GM21423 (cell line): ENCODE data around the gene GRSF1.
A peak's percentile ranks its signal among the peaks of the same experiment; 100 is the strongest.
"Not testable (repeated sequence)": the region's sequence is repeated elsewhere in the genome, so short reads cannot be mapped to it uniquely, and the experiment has no call there.

Experiments used
- ATAC-seq: cut with Tn5 transposase; IDR thresholded peaks from one replicate; pipeline ENCODE4 v1.9.1; 2021; ENCODE audit warnings: mild to moderate bottlenecking, moderate library complexity; ENCODE audit not compliant: unreplicated experiment

Gene GRSF1, protein sequence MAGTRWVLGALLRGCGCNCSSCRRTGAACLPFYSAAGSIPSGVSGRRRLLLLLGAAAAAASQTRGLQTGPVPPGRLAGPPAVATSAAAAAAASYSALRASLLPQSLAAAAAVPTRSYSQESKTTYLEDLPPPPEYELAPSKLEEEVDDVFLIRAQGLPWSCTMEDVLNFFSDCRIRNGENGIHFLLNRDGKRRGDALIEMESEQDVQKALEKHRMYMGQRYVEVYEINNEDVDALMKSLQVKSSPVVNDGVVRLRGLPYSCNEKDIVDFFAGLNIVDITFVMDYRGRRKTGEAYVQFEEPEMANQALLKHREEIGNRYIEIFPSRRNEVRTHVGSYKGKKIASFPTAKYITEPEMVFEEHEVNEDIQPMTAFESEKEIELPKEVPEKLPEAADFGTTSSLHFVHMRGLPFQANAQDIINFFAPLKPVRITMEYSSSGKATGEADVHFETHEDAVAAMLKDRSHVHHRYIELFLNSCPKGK

DNA sequence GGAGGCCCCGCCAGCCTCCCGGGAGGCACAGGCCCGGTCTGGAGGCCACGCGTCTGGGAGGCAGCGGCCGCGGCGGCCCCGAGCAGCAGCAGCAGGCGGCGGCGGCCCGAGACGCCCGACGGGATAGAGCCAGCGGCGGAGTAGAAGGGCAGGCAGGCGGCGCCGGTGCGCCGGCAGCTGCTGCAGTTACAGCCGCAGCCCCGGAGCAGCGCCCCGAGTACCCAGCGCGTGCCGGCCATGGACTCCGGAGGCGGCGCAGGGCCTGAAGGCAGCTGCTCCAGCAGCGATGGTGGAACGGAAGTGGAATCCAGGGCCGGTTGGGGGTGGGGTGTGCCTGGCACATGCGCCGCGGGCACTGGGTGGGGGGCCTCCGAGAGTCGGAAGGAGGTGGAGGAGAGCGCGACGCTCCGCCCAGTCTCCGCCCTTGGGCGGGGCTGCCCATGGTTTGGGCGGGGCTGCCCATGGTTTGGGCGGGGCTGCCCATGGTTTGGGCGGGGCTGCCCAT, at the start of gene GRSF1:
Gene GRSF1 (minus strand): TSS at position 302 of the 505 bp plus-strand sequence. CDS start 63 bp downstream, at position 239.
- ATAC-seq = peak; percentile 63

DNA sequence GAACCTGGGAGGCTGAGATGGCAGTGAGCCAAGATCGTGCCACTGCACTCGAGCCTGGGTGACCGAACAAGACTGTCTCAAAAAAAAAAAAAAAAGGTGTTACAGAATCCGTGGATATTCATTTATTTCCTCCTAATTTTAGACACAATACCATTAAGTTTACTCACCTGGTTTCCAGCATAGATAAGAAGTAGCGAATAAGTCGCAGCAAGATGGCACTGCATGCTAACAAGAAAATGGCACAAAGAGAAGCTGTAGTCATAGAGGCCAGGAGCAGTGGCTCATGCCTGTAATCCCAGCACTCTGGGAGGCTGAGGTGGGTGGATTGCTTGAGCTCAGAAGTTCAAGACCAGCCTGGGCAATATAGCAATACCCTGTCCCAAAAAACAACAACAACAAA, 45.5 kb upstream of the GRSF1 start:
- no peak for ATAC-seq

DNA sequence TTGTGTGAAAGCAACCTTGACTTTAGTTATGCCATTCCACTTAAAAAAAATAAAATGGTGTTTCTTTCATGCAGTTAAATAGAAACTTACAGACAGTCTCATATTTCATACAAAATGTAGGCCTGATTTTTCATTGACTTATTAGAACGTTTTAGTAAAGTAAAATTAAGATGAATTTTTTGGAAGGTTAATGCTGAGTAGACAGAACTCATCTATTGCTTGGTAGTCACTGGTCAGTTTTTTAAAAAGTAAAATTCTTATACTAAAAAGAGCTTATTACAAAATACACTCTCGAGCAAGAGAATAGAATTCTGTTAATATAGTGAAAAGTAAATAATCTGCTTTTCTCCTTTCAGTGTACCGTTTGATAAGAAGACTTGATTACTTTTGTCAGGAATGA, 41.0 kb upstream of the GRSF1 start:
- no peak for ATAC-seq

DNA sequence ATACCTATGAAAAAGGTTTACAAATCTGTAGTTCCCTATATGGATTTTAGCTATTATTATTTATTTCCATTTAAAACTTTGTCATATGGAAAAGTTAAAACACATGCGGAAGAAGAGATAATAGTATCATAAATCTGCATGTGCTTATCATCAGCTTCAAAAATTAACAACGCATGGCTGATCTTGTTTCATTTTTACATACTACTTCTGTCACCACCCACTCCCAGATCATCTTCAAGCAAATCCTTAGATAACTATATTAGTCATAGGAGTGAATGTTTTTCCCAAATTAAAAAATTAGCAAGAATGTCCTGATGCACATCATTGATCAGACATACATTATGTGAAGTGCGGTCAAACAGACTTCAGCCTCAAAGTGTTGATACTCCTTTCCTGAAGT, 37.9 kb upstream of the GRSF1 start:
- ATAC-seq = no peak

DNA sequence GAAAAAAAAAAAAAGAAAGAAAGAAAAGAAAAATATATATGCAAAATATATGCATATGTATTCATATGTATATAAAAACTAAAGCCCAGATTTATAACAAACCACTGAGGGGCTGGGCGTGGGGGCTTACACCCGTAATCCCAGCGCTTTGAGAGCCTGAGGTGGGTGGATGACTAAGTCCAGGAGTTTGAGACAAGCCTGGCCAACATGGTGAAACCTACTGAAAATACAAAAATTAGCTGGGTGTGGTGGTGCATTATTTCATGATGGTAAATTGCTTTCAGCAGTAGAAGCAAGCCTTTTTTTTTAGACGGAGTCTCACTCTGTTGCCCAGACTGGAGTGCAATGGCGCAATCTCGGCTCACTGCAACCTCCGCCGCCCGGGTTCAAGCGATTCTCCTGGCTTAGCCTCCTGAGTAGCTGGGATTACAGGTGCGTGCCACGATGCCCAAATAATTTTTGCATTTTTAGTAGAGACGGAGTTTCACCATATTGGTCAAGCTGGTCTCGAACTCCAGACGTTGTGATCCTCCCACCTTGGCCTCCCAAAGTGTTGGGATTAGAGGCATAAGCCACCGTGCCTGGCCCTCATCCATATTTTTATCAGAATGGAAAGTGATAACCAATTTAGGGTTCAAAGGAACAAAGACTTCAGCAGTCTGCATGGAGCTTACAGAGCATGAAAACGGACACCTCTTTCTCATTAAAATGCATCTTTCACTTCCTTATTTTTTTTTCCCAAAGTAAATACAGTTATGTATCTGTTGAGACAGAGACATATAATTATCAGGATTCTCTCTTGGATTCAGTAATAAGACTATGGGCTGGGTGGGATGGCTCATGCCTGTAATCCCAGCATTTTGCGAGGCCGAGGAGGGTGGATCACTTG, 34.8 kb upstream of the GRSF1 start:
- ATAC-seq = peak; percentile 69

DNA sequence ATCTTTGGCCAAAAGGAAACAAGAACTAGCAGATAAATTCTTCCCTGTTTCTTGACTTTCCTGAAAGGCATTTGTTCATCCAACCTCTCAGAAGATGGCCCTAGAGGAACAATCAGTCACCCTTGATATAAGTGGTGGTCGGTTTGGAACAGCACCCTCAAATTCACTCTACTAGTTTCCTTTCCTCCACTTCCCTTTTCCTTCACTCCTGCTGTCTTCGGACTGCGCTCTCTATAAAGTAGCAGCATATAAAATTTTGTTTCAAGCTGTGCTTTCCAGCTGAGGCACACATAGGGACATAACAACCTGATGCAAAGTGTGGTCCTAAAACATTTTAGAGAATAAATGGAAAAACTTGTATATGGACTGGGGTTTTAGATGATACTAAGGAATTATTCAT, 33.5 kb upstream of the GRSF1 start:
- no peak for ATAC-seq

DNA sequence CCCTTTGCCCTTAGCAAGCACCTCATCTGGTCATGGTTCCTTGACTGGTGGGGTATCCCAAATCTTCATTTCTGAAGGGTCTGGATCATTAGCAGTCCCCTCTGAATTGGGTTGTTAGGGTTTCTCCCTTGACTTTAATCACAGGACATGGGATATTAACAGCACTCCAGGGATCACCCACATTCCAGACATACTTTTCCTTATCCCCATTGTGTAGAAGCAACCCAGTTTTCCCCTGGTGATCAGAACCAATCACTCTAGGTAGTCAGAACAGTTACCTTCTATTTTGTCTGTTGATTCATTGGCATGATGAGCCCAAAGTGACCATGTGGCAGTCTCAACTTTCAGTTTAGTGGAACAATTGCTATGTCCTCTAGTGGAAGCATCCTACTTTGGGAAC, 29.1 kb upstream of the GRSF1 start:
- no peak for ATAC-seq

DNA sequence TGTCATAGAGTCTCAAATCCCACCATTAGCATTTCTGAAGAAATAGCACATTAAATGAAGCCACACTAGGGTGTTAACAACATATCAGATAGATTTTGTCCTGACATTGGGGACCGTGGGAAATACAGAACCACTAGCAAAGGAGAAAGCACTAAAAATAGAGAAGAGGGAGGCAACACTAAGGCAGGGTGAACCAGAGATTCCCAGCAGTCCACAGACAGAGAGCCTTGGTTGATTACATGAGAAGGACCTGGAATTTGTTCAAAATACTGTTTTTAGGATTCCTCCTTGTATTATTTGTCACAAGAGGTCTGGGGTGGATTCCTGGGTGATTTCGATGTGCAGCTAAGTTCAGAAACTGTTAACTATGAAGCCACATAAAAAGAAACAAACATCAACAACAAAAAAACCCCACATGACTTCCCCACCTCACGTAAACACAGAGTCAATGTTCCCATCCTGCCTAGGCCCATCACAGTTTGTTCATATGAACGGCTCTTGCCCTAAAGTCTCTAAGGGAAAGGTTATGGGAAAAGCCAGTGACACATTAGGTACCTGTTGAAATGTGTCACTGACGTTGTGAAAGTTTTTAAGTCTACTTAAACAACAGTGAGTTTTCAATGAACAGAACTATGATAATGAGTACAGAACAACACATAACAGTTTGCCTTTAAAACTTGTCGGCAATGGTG, 23.6 kb upstream of the GRSF1 start:
- peak; percentile 56 for ATAC-seq

DNA sequence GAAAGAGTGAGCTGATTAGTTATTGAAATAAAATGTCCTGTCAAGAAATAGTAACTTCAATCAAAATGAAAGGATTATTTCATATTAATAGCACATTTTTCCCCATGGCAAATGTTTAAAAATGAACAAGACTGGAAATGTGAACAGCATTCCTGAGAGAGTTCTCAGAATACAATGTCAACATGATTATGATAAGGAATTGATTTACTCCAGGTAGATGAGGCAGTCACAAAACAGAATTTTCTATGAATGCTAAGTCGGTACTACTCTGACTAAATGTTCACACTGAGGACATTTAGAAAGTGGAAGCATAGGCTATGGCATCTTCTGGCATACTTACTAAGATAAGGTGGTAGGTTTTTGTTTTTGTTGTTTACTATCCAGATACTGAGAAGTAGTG, 19.4 kb upstream of the GRSF1 start:
- no peak for ATAC-seq

DNA sequence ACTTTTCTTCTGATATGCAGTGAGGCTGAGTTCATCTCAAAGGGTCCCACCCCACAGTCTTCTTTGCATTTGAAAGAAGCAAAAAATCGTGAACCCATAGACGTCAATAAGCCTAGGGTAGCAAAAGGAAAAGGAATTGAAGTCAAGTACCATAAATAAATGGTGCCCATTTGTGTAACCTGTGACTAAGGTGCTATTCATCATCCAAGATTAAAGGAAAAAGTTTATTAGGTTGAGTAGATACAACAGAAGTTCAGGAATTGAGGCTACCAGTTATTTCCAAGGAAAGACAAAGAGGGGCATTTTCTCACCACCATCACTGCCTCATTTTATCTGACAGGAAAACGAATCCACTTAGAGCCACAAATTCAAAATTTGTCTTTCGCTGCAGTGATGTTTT, 18.8 kb upstream of the GRSF1 start:
- no peak for ATAC-seq

DNA sequence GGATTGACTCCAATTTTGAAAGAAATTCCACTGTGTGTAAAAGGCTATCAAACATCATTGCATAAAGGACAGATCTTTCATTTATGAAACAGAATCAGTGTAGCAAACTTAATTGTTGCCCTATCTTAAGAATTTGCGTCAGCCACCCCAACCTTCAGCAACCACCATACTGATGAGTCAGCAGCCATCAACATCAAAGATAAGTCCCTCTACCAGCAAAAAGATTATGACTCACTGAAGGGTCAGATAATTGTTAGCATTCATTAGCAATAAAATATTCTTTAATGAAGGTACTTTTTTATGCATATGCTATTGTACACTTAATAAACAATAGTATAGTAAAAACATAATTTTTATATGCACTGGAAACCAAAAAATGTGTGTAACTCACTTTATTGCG, 15.8 kb upstream of the GRSF1 start:
- no peak for ATAC-seq

DNA sequence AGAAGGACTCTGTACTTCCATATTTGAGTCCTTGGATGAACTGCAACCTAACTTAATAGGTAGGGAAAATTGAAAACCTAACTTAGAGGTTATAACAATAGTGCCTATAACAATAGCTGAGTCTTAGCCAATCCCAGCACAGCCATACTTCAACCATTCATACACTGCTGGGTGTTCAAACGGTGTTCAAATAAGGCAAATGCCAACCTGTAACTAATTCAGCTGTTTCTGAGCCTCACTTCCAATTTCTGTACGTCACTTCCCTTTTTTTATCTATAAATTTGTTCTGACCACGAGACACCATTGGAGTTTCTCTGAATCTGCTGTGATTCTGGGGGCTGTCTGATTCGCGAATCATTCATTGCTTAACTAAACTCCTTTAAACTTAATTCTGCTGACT, 9.6 kb upstream of the GRSF1 start:
- no peak for ATAC-seq

DNA sequence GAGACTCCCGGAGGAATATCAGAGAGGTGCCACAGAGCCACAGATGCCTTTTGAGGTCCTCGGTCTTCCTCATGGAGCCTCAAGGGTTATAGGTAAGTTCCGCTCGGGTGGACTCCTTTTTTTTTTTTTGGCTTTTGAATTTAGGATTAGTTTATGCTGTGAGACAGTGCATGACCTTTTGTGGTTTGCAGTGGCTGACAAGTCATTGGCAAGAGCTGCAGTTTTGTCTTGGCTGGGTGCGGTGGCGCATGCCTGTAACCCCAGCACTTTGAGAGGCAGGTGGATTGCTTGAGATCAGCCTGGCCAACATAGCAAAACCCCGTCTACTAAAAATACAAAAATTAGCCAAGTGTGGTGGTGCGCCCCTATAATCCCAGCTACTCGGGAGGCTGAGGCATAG, 4.5 kb upstream of the GRSF1 start:
- ATAC-seq = peak; percentile 39

DNA sequence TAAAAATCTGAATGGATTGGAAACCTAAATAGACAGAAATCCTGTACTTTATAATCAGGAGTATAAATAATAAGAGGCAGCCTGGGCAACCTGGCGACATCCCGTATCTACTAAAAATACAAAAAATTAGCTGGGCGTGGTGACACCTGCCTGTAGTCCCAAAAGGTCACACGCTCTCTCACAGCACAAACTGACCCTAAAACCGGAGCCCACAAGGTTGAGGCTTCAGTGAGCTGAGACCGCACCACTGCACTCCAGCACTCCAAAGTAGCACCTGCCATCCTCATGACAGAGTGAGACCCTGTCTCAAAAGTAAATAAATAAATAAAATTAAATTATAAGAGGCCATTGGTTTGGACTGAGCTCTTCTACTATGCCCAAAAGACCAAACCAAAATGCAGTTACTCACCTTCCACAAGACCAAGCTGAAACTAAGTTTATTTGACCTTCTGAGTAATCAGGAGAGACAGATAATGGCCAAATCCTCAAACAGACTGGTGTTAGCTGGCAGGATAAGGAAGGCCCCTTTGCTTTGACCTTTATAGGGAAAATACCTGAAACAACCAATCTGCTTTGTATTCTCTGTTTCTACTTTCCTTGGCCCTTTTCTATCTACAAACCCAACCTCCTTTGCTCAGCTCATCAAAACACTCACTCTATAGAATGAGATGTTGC, 3.2 kb upstream of the GRSF1 start:
- peak; percentile 24 for ATAC-seq

DNA sequence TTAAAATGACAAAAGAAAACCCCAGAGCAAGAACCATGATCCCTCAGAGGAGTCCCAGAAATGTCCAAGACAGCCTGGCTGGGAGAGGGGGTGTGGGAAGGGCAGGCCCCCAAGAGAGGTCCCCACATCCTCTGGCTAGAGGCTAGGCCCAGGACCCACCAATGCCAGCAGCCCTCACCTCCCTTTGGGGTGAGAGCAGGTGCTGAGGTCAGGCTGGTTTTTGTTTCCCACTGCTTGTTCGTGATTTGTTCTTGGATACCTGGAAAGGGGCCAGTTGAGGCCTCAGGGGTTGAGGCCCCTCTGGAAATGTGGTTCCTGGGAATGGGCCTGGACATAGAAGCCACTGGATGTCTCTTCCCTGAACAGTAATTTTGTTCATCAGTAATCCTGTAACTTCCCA, 2.3 kb upstream of the GRSF1 start:
- no peak for ATAC-seq

DNA sequence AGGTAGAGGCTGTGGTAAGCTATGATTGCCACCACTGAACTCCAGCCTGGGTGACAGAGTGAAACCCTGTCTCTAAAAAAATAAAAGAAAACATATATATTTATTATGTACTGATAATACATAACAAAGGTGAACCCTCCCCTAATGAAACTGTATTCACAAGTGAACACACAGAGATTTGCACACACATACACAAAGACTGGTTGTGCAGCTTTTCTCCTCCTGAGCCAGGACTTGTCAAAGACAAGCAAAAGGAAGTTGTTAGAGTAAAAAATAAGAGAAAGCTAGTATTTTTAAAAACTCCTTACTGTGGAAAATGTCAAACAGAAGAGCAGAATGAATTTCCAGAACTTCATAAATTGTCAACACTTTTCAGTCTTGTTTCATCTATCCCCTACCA, 1.5 kb upstream of the GRSF1 start:
- no peak for ATAC-seq

DNA sequence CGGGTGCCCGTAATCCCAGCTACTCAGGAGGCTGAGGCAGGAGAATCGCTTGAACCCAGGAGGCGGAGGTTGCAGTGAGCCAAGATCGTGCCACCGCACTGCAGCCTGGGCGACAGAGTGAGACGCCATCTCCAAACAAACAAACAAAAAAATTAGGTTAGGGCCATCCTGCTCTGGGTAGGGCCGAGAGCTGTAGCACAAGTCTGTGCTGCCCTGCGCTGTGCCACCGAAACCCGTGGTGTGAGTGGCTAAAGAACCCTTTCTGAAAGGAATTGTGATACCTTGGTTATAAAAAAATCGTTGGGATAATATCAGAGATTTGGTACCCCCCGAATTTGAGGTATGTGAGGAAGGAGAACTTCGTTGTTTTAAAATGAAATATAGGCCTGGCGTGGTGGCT, 941 bp upstream of the GRSF1 start:
- ATAC-seq = not testable (repeated sequence)

DNA sequence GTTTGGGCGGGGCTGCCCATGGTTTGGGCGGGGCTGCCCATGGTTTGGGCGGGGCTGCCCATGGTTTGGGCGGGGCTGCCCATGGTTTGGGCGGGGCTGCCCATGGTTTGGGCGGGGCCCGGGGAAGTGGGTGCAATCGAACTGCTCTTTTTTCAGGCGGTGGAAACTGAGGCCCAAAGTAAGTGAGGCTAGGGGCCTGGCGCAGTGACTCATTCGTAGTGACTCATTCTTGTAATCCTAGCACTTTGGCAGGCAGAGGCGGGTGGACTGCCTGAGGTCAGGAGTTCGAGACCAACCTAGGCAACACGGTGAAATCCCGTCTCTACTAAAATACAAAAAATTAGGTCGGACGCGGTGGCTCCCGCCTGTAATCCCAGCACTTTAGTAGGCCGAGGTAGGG, 447 bp upstream of the GRSF1 start:
- ATAC-seq = not testable (repeated sequence)

DNA sequence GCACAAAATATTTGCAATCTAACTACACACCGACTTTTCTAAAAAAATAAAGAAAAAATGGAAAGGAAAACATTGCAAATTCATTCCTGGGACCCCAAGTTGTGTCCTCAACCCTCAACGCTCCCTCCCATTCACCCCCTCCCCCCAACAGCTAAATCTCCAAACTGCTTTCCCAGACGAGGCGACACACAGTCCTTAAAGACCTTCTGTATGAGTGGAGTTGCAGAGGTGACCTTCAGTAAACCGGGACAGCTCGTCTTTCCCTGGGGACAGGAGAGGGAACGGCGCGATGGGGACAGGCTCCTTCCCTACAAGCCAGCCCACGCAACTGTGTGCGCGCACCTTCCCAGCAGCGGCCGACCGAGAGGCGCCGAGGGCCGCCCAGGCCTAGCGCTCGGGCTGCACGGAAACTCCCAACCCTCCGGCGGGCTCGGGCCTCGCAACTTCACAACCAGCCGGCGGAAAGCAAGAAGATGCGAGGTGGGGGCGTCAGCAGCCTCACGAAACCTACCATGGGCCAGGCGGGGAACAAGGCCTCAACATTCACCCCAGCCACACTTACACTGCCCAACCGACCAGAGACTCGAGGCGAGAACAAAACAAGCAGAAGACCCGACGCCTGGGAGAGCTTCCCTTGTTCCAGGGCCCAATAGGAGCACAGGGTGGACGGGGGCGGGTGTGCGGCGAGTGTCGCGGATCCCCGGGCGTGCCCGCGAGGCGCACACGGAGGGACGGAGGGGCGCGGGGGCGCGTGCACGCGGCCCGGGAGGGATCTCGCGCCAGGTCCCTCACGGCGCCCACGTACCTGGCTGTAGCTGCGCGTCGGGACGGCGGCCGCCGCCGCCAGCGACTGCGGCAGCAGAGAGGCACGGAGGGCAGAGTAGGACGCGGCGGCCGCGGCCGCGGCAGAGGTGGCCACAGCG, 763 bp downstream of the GRSF1 start:
- ATAC-seq = peak; percentile 44
